Natural killer cell (primary cell): ENCODE measurements around the gene CDHR1. TPM values are rescaled to one million over a fixed set of nuclear protein-coding genes. Genes with fewer than 3 reads are reported as not detected.

Experiments
- ATAC-seq, 3 donors: fragments of 150-1000 bp in 2 of 3; fragments of 200-7000 bp in 1 of 3; cut with Tn5 transposase; 1 replicate in 1 of 3; 2 replicates in 2 of 3; pipeline ENCODE4 v1.10.0; 2021; ENCODE audit warnings: mild to moderate bottlenecking in 2 of 3, moderate library complexity in 2 of 3
- DNase-seq, 2 donors: peaks; one replicate each; pipeline versions ENCODE4 v3.0.0 to v3.0.0-alpha.2; 2013 to 2021; ENCODE audit warnings: mixed read lengths in 1 of 2
- H3K27ac ChIP-seq: one replicate; pipeline ENCODE4 v1.5.1; 2013; ENCODE audit warnings: mild to moderate bottlenecking, low read length
- H3K27me3 ChIP-seq: one replicate; pipeline ENCODE4 v1.6.1; 2013; ENCODE audit warnings: low read length; ENCODE audit not compliant: control insufficient read depth, insufficient read depth
- H3K36me3 ChIP-seq: one replicate; pipeline ENCODE4 v1.6.1; 2013; ENCODE audit warnings: low read length; ENCODE audit not compliant: control insufficient read depth, insufficient read depth
- H3K4me1 ChIP-seq: one replicate; pipeline ENCODE4 v1.6.1; 2013; ENCODE audit warnings: low read length; ENCODE audit not compliant: control insufficient read depth, insufficient read depth
- H3K4me3 ChIP-seq: one replicate; pipeline ENCODE4 v1.5.1; 2013; ENCODE audit warnings: low read length
- H3K9me3 ChIP-seq: one replicate; pipeline ENCODE4 v1.6.1; 2013; ENCODE audit warnings: low read length; ENCODE audit not compliant: control insufficient read depth, insufficient read depth
- H3K27ac Mint-ChIP-seq, 2 donors: one replicate each; pipeline ENCODE4 v1.8.0; 2022; ENCODE audit warnings: mild to moderate bottlenecking in 2 of 2, mixed read lengths in 2 of 2, moderate library complexity in 1 of 2
- H3K27me3 Mint-ChIP-seq, 2 donors: one replicate each; pipeline ENCODE4 v1.8.0; 2022; ENCODE audit warnings: low read depth in 2 of 2, mixed read lengths in 2 of 2
- H3K36me3 Mint-ChIP-seq: one replicate; pipeline ENCODE4 v1.8.0; 2022; ENCODE audit warnings: mixed read lengths
- H3K4me1 Mint-ChIP-seq, 2 donors: one replicate each; pipeline ENCODE4 v1.8.0; 2022; ENCODE audit warnings: mixed read lengths in 2 of 2
- H3K4me3 Mint-ChIP-seq: one replicate; pipeline ENCODE4 v1.8.0; 2022; ENCODE audit warnings: mild to moderate bottlenecking, moderate library complexity, mixed read lengths
- H3K9me3 Mint-ChIP-seq, 2 donors: one replicate each; pipeline ENCODE4 v1.8.0; 2022; ENCODE audit warnings: mixed read lengths in 2 of 2
- WGBS: methylation state at CpG from one replicate; pipeline ENCODE4 v1.1.7; 2013; ENCODE audit warnings: missing lambda C conversion rate; ENCODE audit not compliant: insufficient coverage; 5-methylcytosine and 5-hydroxymethylcytosine counted together
- intact Hi-C: fragments of 100-400 bp; cut with micrococcal nuclease; formaldehyde crosslinking; loops from one replicate; pipeline ENCODE4 v1.14.2; 2022
- total RNA-seq, 4 donors: library from RNA; stranded (reverse); fragments of 120-200 nt in 1 of 4; gene quantifications; one replicate each; pipeline versions ENCODE4 v1.2.3 to v1.2.4, GENCODE V29; 2013 to 2022
- TF ChIP-seq, protein P1 (sequence below): fragments of 200-600 bp; IDR thresholded peaks from one replicate; pipeline ENCODE4 v1.8.0; 2022; ENCODE audit warnings: antibody characterized with exemption

The CDHR1 gene
- total RNA-seq, 3 donors from 2014 or later (not counting 1 experiment from before 2014, with no cell fraction given) = 4.0 to 9.5 (median 6.5) TPM

- TF ChIP-seq, protein P1, sequence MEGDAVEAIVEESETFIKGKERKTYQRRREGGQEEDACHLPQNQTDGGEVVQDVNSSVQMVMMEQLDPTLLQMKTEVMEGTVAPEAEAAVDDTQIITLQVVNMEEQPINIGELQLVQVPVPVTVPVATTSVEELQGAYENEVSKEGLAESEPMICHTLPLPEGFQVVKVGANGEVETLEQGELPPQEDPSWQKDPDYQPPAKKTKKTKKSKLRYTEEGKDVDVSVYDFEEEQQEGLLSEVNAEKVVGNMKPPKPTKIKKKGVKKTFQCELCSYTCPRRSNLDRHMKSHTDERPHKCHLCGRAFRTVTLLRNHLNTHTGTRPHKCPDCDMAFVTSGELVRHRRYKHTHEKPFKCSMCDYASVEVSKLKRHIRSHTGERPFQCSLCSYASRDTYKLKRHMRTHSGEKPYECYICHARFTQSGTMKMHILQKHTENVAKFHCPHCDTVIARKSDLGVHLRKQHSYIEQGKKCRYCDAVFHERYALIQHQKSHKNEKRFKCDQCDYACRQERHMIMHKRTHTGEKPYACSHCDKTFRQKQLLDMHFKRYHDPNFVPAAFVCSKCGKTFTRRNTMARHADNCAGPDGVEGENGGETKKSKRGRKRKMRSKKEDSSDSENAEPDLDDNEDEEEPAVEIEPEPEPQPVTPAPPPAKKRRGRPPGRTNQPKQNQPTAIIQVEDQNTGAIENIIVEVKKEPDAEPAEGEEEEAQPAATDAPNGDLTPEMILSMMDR = no peak
- Histone ChIP-seq H3K4me3 (no peak overlapping the region), H3K27ac (no peak overlapping the region), H3K36me3 (no peaks in the 10 kb centered on the region), H3K4me1 (peaks cover 78% of the 10 kb centered on the region), H3K27me3 (no peaks in the 10 kb centered on the region), H3K9me3 (no peaks in the 10 kb centered on the region)
- Mint-ChIP-seq H3K27me3 (no peaks in the 10 kb centered on the region), H3K27ac (no peak overlapping the region), H3K4me3 (no peak overlapping the region), H3K36me3 (no peaks in the 10 kb centered on the region), H3K4me1 (peaks cover 12 to 30% of the 10 kb centered on the region in 2 donors), H3K9me3 (no peaks in the 10 kb centered on the region)
- DNase-seq (peak in 1 of 2 donors; percentile 65), ATAC-seq (peak in 1 of 3 donors; percentile 18)
- intact Hi-C loops = no loop called here
- WGBS = 30% methylated on average over 5 of the region's 5 CpGs
These were observed 3.2 kb upstream of the CDHR1 start for GRCh38 chr10:84191106-84191505.

GRCh38 chr10:84193327-84193726, 1.0 kb upstream of the CDHR1 start:
- no peak overlapping the region for H3K4me3 ChIP-seq
- Mint-ChIP-seq H3K36me3 (no peaks in the 10 kb centered on the region), H3K27me3 (no peaks in the 10 kb centered on the region)

GRCh38 chr10:84193846-84194423, 402 bp upstream of the CDHR1 start:
- Mint-ChIP-seq H3K4me3 (peak overlapping the region; percentile 80), H3K9me3 (no peaks in the 10 kb centered on the region), H3K36me3 (no peaks in the 10 kb centered on the region), H3K27ac (peak overlapping the region in 1 of 2 donors; percentile 76), H3K27me3 (no peaks in the 10 kb centered on the region), H3K4me1 (peaks cover 12 to 27% of the 10 kb centered on the region in 2 donors)
- Histone ChIP-seq H3K4me1 (peaks cover 53% of the 10 kb centered on the region), H3K36me3 (no peaks in the 10 kb centered on the region), H3K9me3 (no peaks in the 10 kb centered on the region), H3K27ac (no peak overlapping the region), H3K27me3 (no peaks in the 10 kb centered on the region), H3K4me3 (peak overlapping the region; percentile 43)
- no peak for ATAC-seq
- intact Hi-C loops = no loop called here
- WGBS = 38% methylated on average over 5 of the region's 5 CpGs
- TF ChIP-seq, protein P1 = no peak
- DNase-seq = no peak

More at GRCh38 chr10:84193327-84193726, 1.0 kb upstream of the CDHR1 start:
- intact Hi-C loops = no loop called here
- no peak for DNase-seq
- H3K27me3 ChIP-seq = no peaks in the 10 kb centered on the region
- 99% methylated on average over 2 of the region's 2 CpGs for WGBS
- peak overlapping the region in 1 of 2 donors; percentile 76 for H3K27ac Mint-ChIP-seq
- TF ChIP-seq, protein P1 = no peak
- no peaks in the 10 kb centered on the region for H3K9me3 Mint-ChIP-seq
- peaks cover 59% of the 10 kb centered on the region for H3K4me1 ChIP-seq
- H3K4me3 Mint-ChIP-seq = no peak overlapping the region
- no peaks in the 10 kb centered on the region for H3K36me3 ChIP-seq
- peaks cover 12 to 30% of the 10 kb centered on the region in 2 donors for H3K4me1 Mint-ChIP-seq
- H3K9me3 ChIP-seq = no peaks in the 10 kb centered on the region
- no peak for ATAC-seq
- no peak overlapping the region for H3K27ac ChIP-seq
